GM18519 (cell line): ENCODE measurements around the gene ZNF722.
"Not testable (repeated sequence)": the region's sequence is repeated elsewhere in the genome, so short reads cannot be mapped to it uniquely, and the experiment has no call there.

Source experiments
- ATAC-seq: cut with Tn5 transposase; IDR thresholded peaks from one replicate; pipeline ENCODE4 v1.9.1; 2021; ENCODE audit warnings: mild to moderate bottlenecking, moderate library complexity; ENCODE audit not compliant: unreplicated experiment, low FRiP score

The ZNF722 gene

DNA sequence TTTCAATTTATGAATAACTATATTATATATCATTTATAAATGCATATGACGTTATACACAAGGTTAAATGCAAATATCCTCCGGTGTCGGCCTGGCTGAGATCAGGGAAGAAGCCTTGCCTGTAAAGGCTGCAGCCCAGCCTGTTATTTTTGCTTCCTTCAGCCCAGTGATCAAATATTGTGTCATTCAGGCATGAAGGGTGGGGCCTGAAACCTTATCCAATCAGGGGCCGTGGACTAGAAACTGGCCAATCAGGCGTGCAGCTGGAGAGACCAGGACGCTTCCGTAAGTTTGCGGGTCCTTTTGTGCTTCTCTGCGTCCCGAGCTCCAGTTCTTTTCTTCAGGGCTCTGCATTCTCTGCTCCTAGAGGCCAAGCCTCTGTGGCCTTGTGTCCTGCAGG lies at the start of gene ZNF722:
ZNF722 (plus strand) TSS at position 301 of the 400 bp plus-strand sequence. CDS start 113 bp downstream, outside the sequence.
- ATAC-seq, result no peak

DNA sequence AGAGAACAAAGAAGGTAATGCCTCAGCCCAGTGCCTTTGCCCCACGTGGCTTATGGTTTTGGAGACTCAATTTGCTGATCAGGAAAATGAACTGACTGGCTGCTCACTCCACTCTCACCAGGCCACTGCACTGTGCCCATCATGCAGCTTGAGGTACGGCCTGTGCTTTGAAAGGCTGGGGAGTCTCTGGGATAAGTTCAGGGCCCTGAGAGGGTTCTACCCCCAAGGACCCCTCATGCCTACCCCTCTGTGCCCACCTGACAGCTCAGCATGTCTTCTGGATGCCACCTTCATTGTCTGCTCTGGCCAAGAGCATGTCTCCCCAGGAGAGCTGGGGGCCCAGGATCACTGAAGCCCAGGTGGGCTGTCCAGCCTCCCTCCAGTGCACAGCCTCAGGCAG lies 45.5 kb upstream of the ZNF722 start:
- ATAC-seq, result no peak

DNA sequence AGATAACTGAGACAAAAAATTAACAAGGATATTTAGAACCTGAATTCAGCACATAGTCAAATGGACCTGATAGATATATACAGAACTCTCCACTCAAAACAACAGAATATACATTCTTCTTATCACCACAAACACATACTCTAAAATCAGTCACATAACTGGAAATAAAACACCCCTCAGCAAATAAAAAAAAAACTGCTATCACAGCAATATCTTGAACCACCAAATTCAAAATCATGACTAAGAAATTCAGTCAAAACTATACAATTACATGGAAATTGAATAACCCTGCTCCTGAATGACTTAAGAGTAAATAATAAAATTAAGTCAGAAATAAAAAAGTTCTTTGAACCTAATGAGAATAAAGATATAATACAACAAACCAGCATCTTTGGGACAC lies 30.0 kb upstream of the ZNF722 start:
- ATAC-seq, result no peak

DNA sequence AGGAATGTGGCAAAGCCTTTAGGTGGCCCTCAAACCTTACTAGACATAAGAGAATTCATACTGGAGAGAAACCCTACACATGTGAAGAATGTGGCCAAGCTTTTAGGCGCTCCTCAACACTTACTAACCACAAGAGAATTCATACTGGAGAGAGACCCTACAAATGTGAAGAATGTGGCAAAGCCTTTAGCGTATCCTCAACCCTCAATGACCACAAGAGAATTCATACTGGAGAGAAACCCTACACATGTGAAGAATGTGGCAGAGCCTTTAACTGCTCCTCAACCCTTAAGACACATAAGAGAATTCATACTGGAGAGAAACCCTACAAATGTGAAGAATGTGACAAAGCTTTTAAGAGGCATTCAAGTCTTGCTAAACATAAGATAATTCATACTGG lies 16.8 kb downstream of the ZNF722 start:
- not testable (repeated sequence) for ATAC-seq

DNA sequence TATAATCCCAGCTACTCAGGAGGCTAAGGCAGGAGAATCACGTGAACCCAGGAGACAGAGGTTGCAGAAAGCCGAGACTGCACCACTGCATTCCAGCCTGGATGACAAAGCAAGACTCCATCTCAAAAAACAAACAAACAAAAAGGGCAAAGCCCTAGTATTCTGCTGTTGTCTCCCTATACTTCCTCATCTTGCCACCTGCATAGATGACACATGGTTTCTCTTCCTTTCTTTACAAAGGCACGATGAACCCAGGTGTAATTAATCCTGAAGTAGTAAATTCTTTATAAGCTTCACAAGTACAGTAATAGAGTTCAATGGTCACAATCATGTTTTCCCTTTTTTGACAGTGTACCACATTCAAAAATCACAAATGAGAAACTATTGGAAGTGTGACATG lies 36.7 kb downstream of the ZNF722 start:
- no peak for ATAC-seq

DNA sequence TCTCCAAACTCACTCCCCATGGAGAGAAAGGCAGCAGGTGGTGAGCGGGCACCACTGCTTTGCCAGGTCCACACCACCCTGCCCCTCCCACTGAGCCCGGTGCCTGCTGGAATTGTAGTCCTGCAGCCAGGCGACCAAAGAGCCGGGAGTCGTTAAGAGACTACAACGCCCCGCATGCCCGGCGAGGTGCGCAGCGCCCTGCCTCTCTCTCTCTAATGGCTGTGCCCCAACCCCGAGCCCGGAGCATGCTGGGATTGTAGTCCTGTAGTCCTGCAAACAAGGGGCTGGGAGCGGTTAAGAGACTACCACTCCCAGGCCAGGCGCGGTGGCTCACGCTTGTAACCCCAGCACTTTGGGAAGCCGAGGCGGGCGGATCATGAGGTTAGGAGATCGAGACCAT lies 38.4 kb downstream of the ZNF722 start:
- no peak for ATAC-seq

DNA sequence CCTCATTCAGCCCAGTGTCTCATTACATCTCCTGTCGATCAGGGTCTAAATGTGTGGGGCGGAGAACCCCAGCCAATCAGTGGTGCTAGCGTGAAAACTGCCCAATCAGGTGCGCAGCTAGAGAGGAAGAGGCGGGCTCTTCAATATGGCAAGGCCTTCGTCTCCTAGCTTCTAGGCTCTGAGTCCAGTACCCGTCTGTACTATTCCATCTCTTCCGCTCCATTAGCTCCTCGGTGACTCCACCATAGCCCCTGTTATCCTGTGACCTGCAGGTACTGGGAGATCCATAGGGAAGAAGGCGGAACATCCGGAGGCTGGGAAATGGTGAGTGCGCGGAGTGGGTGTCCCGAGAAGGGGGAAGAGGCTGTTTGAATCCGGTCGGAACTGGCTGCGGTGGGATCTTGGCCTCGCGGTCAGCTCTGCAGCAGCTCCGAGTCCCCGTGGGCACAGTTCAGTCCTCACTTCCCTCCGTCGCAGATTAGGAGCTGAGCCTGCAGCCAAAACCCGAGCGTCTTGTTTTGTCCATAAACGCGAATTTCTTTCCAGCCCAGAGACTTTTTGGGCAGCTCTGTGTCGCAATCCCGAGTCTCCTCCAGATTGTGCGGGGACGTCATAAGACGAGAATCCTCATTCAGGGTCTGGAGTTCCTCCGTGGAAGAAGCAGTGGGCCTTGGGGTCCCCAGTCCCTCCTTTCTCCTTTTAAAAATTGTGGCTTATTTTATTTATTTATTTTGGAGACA lies 46.8 kb downstream of the ZNF722 start, which contains the start of gene ZNF727:
ZNF727 (plus strand) TSS at position 134 of the 740 bp plus-strand sequence; CDS start at position 322, 188 bp downstream.
- no peak for ATAC-seq

DNA sequence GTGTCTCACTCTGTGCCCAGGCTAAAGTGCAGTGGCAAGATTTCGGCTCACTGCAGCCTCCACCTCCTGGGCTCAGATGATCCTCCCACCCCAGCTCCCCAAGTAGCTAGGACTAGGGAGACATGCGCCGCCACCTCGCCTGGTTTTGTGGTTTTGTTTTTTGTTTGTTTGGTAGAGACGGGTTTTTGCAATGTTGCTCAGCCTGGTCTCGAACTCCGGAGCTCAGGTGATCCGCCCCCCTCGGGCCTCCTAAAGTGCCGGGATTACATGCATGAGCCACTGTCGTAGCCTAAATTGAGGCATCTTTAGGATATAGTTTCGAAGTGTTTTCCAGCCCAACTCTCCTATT lies 47.4 kb downstream of the ZNF722 start:
- no peak for ATAC-seq
